ENCODE measurements around the gene SAPCD2.

SAPCD2 gene

DNA sequence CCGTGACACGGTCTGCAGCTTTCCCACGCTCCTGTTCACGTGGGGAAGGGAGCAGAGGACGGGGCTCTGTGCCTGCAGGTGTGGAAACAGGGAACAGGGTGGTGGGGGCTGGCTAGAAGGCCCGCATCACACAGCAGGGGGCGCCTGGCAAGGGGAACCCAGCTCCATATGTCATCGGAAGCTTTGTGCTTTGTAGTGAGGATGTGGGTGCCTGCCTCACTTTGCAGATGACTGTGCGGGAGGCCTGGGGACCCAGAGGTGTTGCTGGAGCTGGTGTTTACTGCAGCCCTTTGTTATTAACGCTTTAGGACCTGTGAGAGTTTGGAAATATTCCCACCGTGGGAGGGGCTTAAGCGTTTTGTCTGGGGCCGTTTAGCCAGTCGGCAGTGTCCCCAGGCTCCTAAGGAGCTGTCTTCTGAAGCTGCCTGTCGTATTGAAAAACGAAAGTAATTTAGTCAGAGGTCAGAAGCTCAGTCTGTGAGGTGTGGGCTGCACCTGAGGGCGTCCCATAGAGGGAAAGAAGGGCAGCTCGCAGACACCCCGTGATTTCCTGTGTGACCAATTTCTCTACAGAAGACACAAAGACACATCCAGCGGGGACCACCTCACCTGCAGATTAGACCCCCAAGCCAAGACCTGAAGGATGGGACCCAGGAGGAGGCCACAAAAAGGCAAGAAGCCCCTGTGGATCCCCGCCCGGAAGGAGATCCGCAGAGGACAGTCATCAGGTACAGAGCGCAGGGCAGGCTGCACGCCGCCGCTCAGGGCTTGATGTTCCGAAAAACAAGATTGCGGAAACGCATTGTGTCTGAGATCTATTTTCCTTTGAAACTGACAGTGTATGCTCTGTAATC lies 25.5 kb upstream of the SAPCD2 start:
- TF ChIP-seq GATA2 (IDR thresholded peaks at IDR 0.05; ENCODE audit: low read depth, low read length), result no peak
- no peak for TF ChIP-seq GATA3 (IDR thresholded peaks at IDR 0.05; ENCODE audit: low read depth, low read length)

DNA sequence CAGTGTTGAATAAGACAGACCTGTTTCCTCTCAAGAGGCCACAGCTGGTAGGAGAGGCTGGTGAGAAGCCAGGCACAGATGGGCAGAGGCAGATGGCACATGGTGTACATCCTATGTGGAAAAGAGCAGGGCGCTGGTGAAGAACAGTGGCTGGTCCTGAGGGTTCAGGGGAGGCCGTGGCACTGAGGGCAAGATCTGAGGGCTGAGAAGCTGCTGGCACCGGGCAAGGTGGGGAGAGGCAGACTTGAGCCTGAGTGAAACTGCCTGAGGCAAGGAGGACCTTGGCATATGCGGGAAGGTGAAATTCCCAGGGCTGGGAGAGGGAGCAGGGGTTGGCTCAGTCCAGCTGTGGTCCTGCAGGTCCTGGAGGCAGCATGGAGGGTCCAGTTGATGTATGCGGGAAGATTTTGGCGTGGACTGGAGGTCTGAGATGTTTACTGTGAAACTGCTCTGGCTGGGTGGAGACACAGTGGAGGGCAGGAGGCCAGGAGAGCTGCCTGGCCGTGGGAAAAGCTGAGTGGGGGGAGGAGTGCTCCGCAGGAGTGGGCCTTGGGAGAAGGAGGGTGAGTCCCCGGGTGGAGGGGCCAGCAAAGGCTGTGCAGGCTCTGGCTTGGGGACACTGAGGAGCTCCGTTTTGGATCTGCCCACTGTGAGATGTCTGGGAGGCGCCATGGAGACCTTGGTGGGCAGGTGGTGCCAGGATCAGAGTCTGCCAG lies 19.0 kb upstream of the SAPCD2 start:
- TF ChIP-seq GATA2 (IDR thresholded peaks at IDR 0.05; ENCODE audit: low read depth, low read length) (no peak), GATA3 (IDR thresholded peaks at IDR 0.05; ENCODE audit: low read depth, low read length) (no peak)

DNA sequence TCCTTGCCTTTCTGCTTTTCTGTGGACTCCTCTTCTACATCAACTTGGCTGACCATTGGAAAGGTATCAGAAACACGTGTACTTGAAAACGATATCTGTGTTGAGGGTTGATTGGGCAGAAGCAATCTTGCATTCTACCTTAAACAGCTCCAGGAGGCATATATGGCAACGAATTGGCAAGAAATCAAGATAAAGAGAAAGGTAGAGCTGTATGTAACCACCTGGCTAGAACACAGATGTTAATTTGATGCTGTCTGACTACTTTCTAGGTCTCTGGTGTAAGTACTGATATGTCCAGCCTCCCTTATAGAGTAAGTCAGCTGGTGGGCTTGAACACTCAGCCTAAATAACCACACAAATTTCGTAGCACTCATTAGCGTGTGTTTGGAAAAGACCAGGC lies 17.8 kb upstream of the SAPCD2 start:
- TF ChIP-seq GATA2 (IDR thresholded peaks at IDR 0.05; ENCODE audit: low read depth, low read length), result no peak
- no peak for TF ChIP-seq GATA3 (IDR thresholded peaks at IDR 0.05; ENCODE audit: low read depth, low read length)

DNA sequence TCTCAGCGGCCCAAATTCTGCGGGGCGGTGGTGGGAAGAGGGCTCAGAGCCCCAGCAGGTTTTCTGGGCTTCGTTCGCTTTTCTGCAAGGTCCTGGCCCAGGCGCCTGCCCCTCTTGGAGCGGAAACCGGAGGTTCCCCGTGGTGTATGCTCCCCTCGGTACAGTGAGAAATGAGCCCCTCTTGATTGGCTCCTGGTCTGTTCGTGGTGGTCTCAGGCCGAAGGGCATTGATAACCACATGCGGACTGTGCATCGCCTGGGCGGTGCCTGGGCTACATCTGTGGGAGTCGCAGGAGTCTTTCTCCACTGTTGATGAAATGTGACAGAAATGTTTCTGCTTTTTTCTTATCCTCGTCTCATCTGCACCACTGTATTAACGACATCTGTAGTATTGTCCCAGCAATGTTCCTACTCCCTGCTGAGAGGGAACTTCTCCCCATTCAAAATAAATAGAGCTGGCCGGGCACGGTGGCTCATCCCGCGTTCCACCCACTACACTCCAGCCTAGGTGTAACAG lies 17.1 kb upstream of the SAPCD2 start:
- TF ChIP-seq GATA2 (IDR thresholded peaks at IDR 0.05; ENCODE audit: low read depth, low read length) (peak; percentile 64), GATA3 (IDR thresholded peaks at IDR 0.05; ENCODE audit: low read depth, low read length) (no peak)

DNA sequence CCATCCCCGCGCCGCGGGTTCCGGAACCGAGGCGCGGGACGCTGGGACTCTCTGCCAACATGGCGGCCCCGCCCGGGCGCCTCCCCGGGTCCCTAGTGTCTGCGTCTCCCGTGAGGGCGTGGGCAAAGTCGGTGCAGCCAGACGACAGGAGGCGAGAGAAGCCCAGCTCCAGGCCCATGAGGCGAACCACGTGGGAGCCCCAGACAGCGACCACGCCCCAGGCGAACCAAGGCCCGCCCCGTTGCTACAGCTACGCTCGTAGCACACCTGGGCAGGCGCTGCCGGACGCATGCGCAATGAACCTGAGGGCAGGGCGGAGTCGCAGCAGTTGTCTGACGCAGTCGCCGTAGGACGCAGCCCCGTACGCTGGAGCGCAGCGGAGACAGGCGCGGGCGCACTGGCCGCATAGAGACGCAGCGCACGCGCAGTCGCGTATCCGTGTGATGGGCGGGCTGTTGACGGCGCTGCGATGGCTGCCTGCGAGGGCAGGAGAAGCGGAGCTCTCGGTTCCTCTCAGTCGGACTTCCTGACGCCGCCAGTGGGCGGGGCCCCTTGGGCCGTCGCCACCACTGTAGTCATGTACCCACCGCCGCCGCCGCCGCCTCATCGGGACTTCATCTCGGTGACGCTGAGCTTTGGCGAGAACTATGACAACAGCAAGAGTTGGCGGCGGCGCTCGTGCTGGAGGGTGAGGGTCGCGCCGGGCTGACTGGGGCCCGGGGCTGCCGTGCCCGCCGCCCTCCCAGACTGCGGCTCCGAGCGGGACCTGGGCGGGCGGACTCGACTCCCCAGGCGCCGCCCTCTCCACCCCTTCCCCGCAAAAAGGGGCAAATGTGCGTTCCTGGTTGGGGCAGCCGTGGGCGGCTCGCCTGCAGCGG lies 16.4 kb upstream of the SAPCD2 start, which contains the start of gene MAN1B1:
Gene MAN1B1, plus strand, starts transcription at position 455 of the 878 bp plus-strand sequence. Its CDS starts 15 bp downstream, at position 470.
- TF ChIP-seq GATA3 (IDR thresholded peaks at IDR 0.05; ENCODE audit: low read depth, low read length) (no peak), GATA2 (IDR thresholded peaks at IDR 0.05; ENCODE audit: low read depth, low read length) (no peak)

DNA sequence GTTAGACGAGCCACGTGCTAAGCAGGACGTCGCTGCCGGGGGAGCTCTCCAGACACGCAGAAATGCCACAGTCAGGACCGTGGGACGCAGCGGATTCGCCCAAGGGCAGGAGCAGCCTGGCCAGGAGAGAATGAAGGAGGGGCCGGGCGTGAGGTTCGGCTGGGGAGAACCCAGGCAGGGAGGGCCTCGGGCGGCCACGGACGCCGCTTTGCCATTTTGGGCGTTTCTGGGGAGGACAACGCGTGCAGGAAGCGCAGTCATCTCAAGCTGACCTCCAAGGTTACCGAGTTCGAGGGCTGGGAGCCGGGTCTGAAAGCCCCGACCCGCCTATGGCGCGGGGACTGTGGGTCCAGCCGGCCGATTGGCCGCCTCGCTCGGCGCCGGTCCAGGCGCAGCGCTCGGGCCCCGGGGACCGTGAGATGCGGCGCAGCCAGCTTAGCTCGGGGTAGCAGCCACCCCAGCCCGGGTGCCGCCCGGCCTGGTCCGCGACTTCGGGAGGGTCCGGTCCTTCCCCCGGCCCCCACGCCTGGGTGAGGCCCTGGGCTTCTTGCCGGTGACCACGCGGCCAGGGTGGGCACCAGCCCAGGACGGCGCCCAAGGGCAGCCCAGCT lies 15.7 kb upstream of the SAPCD2 start:
- TF ChIP-seq GATA2 (IDR thresholded peaks at IDR 0.05; ENCODE audit: low read depth, low read length) (no peak), GATA3 (IDR thresholded peaks at IDR 0.05; ENCODE audit: low read depth, low read length) (no peak)

DNA sequence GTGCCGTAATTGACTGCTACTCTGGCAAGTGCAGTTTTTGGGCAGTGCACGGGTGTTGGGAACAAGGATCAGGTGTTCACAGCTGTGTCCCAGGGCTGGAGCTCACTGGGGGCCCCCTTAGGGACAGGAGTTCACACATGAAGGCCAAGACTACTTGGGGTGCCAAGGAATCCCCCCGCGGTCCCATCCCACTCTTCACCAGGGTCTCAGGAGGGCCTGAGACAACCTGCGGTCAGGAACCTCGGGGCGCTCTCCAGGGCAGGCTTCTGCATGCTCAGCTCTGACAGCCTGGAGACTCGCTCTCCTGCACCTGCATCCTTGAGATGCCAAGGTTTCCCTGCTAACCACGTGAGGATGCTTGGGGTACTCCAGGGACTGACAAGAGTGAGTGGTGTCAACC lies 14.2 kb upstream of the SAPCD2 start:
- TF ChIP-seq GATA2 (IDR thresholded peaks at IDR 0.05; ENCODE audit: low read depth, low read length) (no peak), GATA3 (IDR thresholded peaks at IDR 0.05; ENCODE audit: low read depth, low read length) (no peak)

DNA sequence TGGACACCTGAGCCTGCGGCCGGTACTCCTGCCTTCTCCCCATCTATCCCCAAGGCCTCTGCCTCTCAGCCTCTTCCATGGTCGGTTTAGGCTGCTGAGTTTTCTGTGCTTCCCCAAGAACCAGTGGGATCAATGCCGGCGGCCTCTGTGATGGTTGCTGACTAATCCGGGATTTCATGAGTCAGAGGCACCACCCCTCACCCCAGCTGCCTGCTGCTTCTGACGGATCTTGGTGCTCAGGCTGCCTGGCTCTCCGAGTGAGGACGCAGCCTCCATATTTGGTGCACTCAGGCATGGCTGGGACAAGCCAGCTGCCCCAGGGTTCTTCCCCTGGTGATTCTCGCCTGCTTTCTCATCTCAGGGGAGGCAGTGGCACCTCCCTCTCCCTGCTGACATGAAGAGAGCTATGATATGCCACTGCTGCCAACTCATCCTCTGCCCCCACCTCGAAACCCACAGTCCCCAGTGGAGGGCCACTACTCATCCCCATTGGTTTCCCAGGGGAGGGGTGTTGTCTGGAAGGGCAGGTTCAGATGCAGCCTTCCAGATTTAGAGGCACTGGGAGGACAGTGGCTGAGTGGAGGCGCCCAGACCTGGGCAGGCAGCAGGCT lies 13.1 kb upstream of the SAPCD2 start:
- no peak for TF ChIP-seq GATA3 (IDR thresholded peaks at IDR 0.05; ENCODE audit: low read depth, low read length)
- no peak for TF ChIP-seq GATA2 (IDR thresholded peaks at IDR 0.05; ENCODE audit: low read depth, low read length)

DNA sequence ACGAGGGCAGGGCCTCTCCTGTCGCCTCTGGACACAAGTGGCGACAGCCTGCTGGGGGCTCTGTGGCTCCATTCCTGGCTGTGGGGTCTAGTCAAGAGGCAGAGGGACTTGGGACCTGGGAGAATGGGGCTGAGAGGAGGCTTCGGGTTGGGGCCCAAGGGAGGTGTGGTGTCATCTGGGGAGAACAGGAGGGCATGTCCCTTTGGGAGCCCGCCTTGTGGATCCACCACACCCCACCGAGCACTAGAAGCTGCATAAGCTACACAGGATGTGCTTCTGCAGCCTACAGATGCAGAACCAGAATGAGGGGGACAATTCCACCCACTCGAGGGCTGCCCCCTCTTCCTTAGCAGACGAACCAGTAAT lies 12.6 kb upstream of the SAPCD2 start:
- no peak for TF ChIP-seq GATA2 (IDR thresholded peaks at IDR 0.05; ENCODE audit: low read depth, low read length)
- TF ChIP-seq GATA3 (IDR thresholded peaks at IDR 0.05; ENCODE audit: low read depth, low read length), result no peak

DNA sequence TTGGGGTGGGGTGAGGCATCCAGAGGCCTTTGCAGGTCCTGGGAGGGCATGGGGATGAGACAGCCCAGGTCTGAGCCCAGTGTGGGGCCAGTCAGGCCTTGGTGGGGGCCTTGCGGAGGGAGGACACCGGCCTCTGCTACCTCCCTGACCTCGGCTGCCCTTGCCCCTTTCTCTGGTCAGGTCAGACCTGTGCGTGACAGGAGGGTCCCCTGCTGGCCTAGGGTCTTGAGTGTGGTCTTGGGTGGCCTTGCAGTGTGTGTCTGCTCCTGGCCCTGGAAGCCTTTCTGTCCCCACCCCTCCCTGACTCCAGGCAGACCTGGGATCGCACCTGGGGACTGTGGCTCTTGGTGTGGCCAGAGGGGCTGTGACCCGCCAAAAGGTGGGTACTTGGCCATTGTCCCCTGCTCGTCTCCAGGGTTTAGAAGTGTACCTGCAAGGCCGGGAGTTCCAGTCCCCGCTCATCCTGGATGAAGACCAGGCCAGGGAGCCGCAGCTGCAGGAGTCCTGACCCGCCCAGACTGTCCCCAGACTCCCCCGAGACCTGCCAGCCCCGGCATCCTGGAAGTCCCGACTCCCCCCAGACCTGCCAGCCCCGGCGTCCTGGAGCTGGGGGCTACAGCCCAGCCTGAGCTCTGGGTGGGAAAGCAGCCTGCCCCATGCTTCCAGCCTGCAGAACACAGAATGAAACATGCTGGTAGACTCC lies 12.0 kb upstream of the SAPCD2 start:
- TF ChIP-seq GATA3 (IDR thresholded peaks at IDR 0.05; ENCODE audit: low read depth, low read length) (no peak), GATA2 (IDR thresholded peaks at IDR 0.05; ENCODE audit: low read depth, low read length) (no peak)

DNA sequence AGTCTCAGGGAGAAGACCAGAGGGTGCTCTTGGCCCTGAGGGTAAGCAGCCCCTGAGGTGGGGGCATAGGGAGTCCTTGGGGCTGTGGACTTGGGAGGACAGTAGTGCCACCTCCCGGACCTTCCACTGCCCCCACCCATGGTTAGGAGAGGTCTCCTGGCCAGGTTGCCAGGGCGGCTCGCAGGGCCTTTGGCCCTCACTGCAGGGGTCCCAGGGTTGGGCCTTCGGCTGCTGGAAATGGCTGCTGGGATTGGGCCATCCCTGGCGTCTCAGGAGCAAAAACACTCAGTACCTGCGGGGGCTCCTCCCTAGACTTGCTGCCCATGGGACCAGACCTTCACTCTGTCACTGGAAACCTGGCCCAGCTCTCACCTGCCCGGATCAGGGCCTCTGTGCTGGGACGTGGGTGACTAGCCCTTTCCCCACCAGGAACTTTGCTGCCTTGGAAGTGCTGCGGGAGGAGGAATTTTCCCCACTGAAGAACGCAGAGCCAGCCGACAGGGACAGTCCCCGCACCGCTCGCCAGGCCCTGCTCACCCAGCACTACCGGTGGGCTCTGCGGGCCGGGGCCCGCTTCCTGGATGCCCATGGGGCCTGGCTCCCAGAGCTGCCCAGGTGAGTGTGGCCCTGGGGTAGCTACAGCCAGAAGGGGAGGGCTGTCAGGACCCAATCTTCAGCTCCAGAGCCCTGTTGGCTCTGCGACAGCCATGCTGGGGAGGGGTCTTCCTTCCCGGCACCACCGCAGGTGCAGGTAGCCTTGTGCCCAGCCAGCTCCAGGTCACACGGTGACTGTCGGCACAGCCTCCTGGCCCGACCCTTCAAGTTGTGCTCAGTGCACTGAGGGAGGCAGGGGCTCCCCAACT lies 10.1 kb upstream of the SAPCD2 start:
- no peak for TF ChIP-seq GATA3 (IDR thresholded peaks at IDR 0.05; ENCODE audit: low read depth, low read length)
- TF ChIP-seq GATA2 (IDR thresholded peaks at IDR 0.05; ENCODE audit: low read depth, low read length), result no peak

DNA sequence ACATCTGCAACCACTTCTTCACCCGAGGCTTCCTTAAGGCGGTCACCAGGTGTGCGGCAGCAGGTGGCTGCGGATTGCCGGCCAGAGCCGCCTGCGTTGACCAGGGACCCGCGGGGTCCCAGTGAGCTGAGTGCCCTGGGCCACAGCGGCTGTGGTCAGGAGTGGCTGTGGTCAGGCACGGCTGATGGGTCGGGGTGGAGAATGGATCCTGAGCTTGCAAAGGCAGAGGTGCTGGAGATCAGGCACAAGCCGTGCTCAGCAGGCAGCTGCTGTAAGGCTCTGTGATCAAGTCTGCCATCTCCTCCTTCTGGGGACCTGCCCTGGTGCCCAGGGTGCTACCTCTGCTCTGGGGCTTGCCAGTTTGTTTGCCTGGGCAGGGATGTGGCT lies 9.0 kb upstream of the SAPCD2 start:
- no peak for TF ChIP-seq GATA3 (IDR thresholded peaks at IDR 0.05; ENCODE audit: low read depth, low read length)
